Adipocyte (in vitro differentiated cells): ENCODE data around the gene ABCB11.
"Not testable (repeated sequence)": the region's sequence is repeated elsewhere in the genome, so short reads cannot be mapped to it uniquely, and the experiment has no call there.

Experiments used
- DNase-seq: peaks from one replicate; pipeline ENCODE4 v3.0.0-alpha.2; 2015; ENCODE audit warnings: low read depth
- H3K27me3 ChIP-seq: replicated peaks from 2 replicates; pipeline ENCODE4 v1.7.0; 2013; ENCODE audit warnings: mild to moderate bottlenecking, low read length, moderate library complexity; ENCODE audit not compliant: control insufficient read depth, insufficient read depth
- H3K36me3 ChIP-seq: 2 replicates; pipeline ENCODE4 v1.7.0; 2013; ENCODE audit warnings: low read length, mild to moderate bottlenecking, moderate library complexity; ENCODE audit not compliant: control insufficient read depth, insufficient read depth, severe bottlenecking
- H3K4me1 ChIP-seq: 2 replicates; pipeline ENCODE4 v1.7.0; 2013; ENCODE audit warnings: mild to moderate bottlenecking, low read length, moderate library complexity; ENCODE audit not compliant: control insufficient read depth, insufficient read depth
- H3K4me3 ChIP-seq: 2 replicates; pipeline ENCODE4 v1.7.0; 2013; ENCODE audit warnings: mild to moderate bottlenecking, low read length, moderate library complexity
- H3K9ac ChIP-seq: 2 replicates; pipeline ENCODE4 v1.7.0; 2013; ENCODE audit warnings: mild to moderate bottlenecking, low read length, moderate library complexity
- H3K9me3 ChIP-seq: 2 replicates; pipeline ENCODE4 v1.7.0; 2013; ENCODE audit warnings: mild to moderate bottlenecking, low read length, moderate library complexity; ENCODE audit not compliant: control insufficient read depth

Gene ABCB11

GRCh38 chr2:168897449-168897848 is 133.7 kb downstream of the ABCB11 start:
- Histone ChIP-seq H3K36me3 (no peaks in the 10 kb centered on the region), H3K4me3 (no peak overlapping the region), H3K4me1 (no peaks in the 10 kb centered on the region), H3K9me3 (no peaks in the 10 kb centered on the region), H3K9ac (no peak overlapping the region), H3K27me3 (peaks cover 5% of the 10 kb centered on the region)
- no peak for DNase-seq

GRCh38 chr2:168896783-168897182 is 134.3 kb downstream of the ABCB11 start:
- H3K4me3 ChIP-seq, result no peak overlapping the region
- H3K36me3 ChIP-seq, result no peaks in the 10 kb centered on the region
- no peaks in the 10 kb centered on the region for H3K4me1 ChIP-seq
- H3K27me3 ChIP-seq, result peaks cover 5% of the 10 kb centered on the region
- no peaks in the 10 kb centered on the region for H3K9me3 ChIP-seq
- H3K9ac ChIP-seq, result no peak overlapping the region
- DNase-seq, result no peak

- no peak for DNase-seq
- H3K4me3 ChIP-seq, result no peak overlapping the region
- H3K4me1 ChIP-seq, result no peaks in the 10 kb centered on the region
- H3K9me3 ChIP-seq, result no peaks in the 10 kb centered on the region
- H3K9ac ChIP-seq, result no peak overlapping the region
- H3K27me3 ChIP-seq, result peaks cover 5% of the 10 kb centered on the region
- H3K36me3 ChIP-seq, result no peaks in the 10 kb centered on the region
Observed at GRCh38 chr2:168895771-168896170, 135.4 kb downstream of the ABCB11 start.

GRCh38 chr2:168894720-168895119 is 136.4 kb downstream of the ABCB11 start:
- no peak for DNase-seq
- no peaks in the 10 kb centered on the region for H3K27me3 ChIP-seq
- H3K9me3 ChIP-seq, result no peaks in the 10 kb centered on the region
- no peaks in the 10 kb centered on the region for H3K36me3 ChIP-seq
- peaks cover 3% of the 10 kb centered on the region for H3K4me1 ChIP-seq
- H3K4me3 ChIP-seq, result no peak overlapping the region
- H3K9ac ChIP-seq, result no peak overlapping the region

GRCh38 chr2:168894101-168894500 is 137.0 kb downstream of the ABCB11 start:
- H3K4me1 ChIP-seq, result peaks cover 5% of the 10 kb centered on the region
- H3K36me3 ChIP-seq, result no peaks in the 10 kb centered on the region
- no peak overlapping the region for H3K9ac ChIP-seq
- no peaks in the 10 kb centered on the region for H3K27me3 ChIP-seq
- H3K4me3 ChIP-seq, result no peak overlapping the region
- no peaks in the 10 kb centered on the region for H3K9me3 ChIP-seq
- DNase-seq, result no peak

GRCh38 chr2:168892327-168892726 is 138.8 kb downstream of the ABCB11 start:
- Histone ChIP-seq H3K4me3 (no peak overlapping the region), H3K9ac (no peak overlapping the region), H3K36me3 (no peaks in the 10 kb centered on the region), H3K9me3 (no peaks in the 10 kb centered on the region), H3K4me1 (peaks cover 5% of the 10 kb centered on the region), H3K27me3 (no peaks in the 10 kb centered on the region)
- no peak for DNase-seq

- Histone ChIP-seq H3K9ac (peak within 1 kb of the TSS; percentile 65), H3K4me1 (peaks cover 5% of the 10 kb centered on the region), H3K36me3 (no peaks in the 10 kb centered on the region), H3K27me3 (no peaks in the 10 kb centered on the region), H3K9me3 (no peaks in the 10 kb centered on the region), H3K4me3 (peak within 1 kb of the TSS; percentile 89)
- DNase-seq, result peak; percentile 96
Observed at GRCh38 chr2:168890006-168890782, 140.9 kb downstream of the ABCB11 start, which contains the start of gene SPC25. TSS of gene SPC25 (minus strand) at chr2:168890430. CDS start at chr2:168889519, 911 bp downstream.

- DNase-seq, result no peak
- H3K4me1 ChIP-seq, result peaks cover 5% of the 10 kb centered on the region
- H3K9me3 ChIP-seq, result no peaks in the 10 kb centered on the region
- H3K9ac ChIP-seq, result peak overlapping the region; percentile 65
- no peaks in the 10 kb centered on the region for H3K36me3 ChIP-seq
- H3K27me3 ChIP-seq, result no peaks in the 10 kb centered on the region
- peak overlapping the region; percentile 89 for H3K4me3 ChIP-seq
Observed at GRCh38 chr2:168889635-168890005, 141.5 kb downstream of the ABCB11 start.

GRCh38 chr2:168884975-168885374 is 146.1 kb downstream of the ABCB11 start:
- Histone ChIP-seq H3K4me1 (peaks cover 4% of the 10 kb centered on the region), H3K9ac (no peak overlapping the region), H3K9me3 (no peaks in the 10 kb centered on the region), H3K4me3 (no peak overlapping the region), H3K27me3 (no peaks in the 10 kb centered on the region), H3K36me3 (no peaks in the 10 kb centered on the region)
- DNase-seq, result no peak

- not testable (repeated sequence) for H3K4me1 ChIP-seq, H3K36me3 ChIP-seq, H3K4me3 ChIP-seq, H3K9me3 ChIP-seq, H3K9ac ChIP-seq, DNase-seq, H3K27me3 ChIP-seq
Observed at GRCh38 chr2:168882163-168882562, 149.0 kb downstream of the ABCB11 start.

- no peak for DNase-seq
- Histone ChIP-seq H3K4me3 (no peak overlapping the region), H3K9ac (no peak overlapping the region), H3K36me3 (no peaks in the 10 kb centered on the region), H3K4me1 (no peaks in the 10 kb centered on the region), H3K9me3 (no peaks in the 10 kb centered on the region), H3K27me3 (no peaks in the 10 kb centered on the region)
Observed at GRCh38 chr2:168874368-168875054, 156.6 kb downstream of the ABCB11 start.
